ENCODE measurements around the gene FCGBP.
A peak's percentile ranks its signal among the peaks of the same experiment; 100 is the strongest.

The FCGBP gene

DNA sequence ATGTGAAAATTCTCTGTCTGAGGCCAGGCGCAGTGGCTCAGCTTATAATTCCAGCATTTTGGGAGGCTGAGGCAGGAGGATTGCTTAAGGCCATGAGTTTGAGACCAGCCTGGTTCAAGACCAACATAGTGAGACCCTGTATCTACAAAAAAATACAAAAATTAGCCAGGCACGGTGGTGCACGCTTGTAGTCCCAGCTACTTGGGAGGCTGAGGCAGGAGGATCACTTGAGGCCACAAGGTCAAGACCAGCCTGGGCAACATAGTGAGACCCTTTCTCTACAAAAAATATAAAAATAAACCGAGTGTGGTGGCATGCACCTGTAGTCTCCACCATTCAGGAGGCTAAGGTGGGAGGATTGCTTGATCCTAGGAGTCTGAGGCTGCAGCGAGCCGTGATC is 2.2 kb upstream of the FCGBP start:
- no peak overlapping the region for H3K27ac ChIP-seq (ENCODE audit: low read depth, low read length)
- H3K9me3 ChIP-seq (ENCODE audit: control insufficient read depth in 1 of 2, low read length in 2 of 2) = no peaks in the 10 kb centered on the region

GRCh38 chr19:39936020-39936419 is 1.6 kb upstream of the FCGBP start:
- H3K4me3 ChIP-seq (ENCODE audit: low read depth in 1 of 2, low read length in 2 of 2) = no peak overlapping the region
- H3K27me3 ChIP-seq (ENCODE audit: control insufficient read depth in 1 of 2, insufficient read depth in 2 of 2, low read length in 2 of 2) = no peaks in the 10 kb centered on the region
- H3K9me3 ChIP-seq (ENCODE audit: control insufficient read depth in 1 of 2, low read length in 2 of 2) = no peaks in the 10 kb centered on the region
- no peaks in the 10 kb centered on the region for H3K36me3 ChIP-seq (ENCODE audit: control insufficient read depth in 1 of 2, insufficient read depth in 2 of 2, low read length in 2 of 2)
- H3K27ac ChIP-seq (ENCODE audit: low read depth, low read length) = no peak overlapping the region
- H3K9ac ChIP-seq (ENCODE audit: low read depth in 1 of 2, low read length in 2 of 2) = no peak overlapping the region
- peaks cover 14 to 16% of the 10 kb centered on the region in 2 donors for H3K4me1 ChIP-seq (ENCODE audit: control insufficient read depth in 1 of 2, insufficient read depth in 2 of 2, low read length in 2 of 2)

More for the DNA sequence above, 2.2 kb upstream of the FCGBP start:
- Histone ChIP-seq H3K36me3 (ENCODE audit: control insufficient read depth in 1 of 2, insufficient read depth in 2 of 2, low read length in 2 of 2) (no peaks in the 10 kb centered on the region), H3K4me3 (ENCODE audit: low read depth in 1 of 2, low read length in 2 of 2) (no peak overlapping the region), H3K9ac (ENCODE audit: low read depth in 1 of 2, low read length in 2 of 2) (no peak overlapping the region), H3K27me3 (ENCODE audit: control insufficient read depth in 1 of 2, insufficient read depth in 2 of 2, low read length in 2 of 2) (no peaks in the 10 kb centered on the region), H3K4me1 (ENCODE audit: control insufficient read depth in 1 of 2, insufficient read depth in 2 of 2, low read length in 2 of 2) (peaks cover 20 to 22% of the 10 kb centered on the region in 2 donors)

DNA sequence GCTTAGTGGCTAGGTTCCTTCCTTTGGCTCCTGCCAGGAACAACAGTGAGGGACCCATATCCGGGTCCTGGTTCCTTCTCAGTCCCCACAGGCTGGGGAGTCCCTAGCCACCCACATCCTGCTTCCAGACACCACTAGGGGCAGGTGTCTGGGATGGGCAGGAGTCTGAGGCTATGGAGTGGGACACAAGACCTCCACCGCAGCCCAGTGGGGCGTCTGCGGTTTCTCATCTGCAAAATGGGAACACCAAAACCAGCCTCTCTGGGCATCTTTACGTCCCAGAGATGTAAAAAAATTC is 879 bp upstream of the FCGBP start:
- H3K9me3 ChIP-seq (ENCODE audit: control insufficient read depth in 1 of 2, low read length in 2 of 2) = no peaks in the 10 kb centered on the region
- no peak overlapping the region for H3K9ac ChIP-seq (ENCODE audit: low read depth in 1 of 2, low read length in 2 of 2)
- H3K36me3 ChIP-seq (ENCODE audit: control insufficient read depth in 1 of 2, insufficient read depth in 2 of 2, low read length in 2 of 2) = no peaks in the 10 kb centered on the region
- H3K4me3 ChIP-seq (ENCODE audit: low read depth in 1 of 2, low read length in 2 of 2) = no peak overlapping the region
- H3K27me3 ChIP-seq (ENCODE audit: control insufficient read depth in 1 of 2, insufficient read depth in 2 of 2, low read length in 2 of 2) = no peaks in the 10 kb centered on the region
- H3K27ac ChIP-seq (ENCODE audit: low read depth, low read length) = no peak overlapping the region
- peaks cover 10 to 12% of the 10 kb centered on the region in 2 donors for H3K4me1 ChIP-seq (ENCODE audit: control insufficient read depth in 1 of 2, insufficient read depth in 2 of 2, low read length in 2 of 2)

DNA sequence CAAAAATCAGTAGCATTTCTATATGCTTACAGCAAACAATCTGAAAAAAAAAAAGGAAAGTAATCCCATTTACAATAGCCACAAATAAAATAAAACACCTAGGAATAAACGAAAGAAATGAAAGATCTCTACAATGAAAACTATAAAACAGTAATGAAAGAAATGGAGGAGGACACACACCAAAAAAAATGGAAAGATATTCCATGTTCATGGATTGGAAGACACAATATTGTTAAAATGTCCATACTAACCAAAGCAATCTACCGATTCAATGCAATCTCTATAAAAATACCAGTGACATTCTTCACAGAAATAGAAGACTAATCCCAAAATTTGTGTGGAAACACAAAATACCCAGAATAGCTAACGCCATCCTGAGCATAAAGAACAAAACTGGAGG is 4.7 kb downstream of the FCGBP start:
- H3K27me3 ChIP-seq (ENCODE audit: control insufficient read depth in 1 of 2, insufficient read depth in 2 of 2, low read length in 2 of 2) = no peaks in the 10 kb centered on the region
- no peak overlapping the region for H3K9ac ChIP-seq (ENCODE audit: low read depth in 1 of 2, low read length in 2 of 2)
- H3K9me3 ChIP-seq (ENCODE audit: control insufficient read depth in 1 of 2, low read length in 2 of 2) = no peaks in the 10 kb centered on the region
- no peak overlapping the region for H3K4me3 ChIP-seq (ENCODE audit: low read depth in 1 of 2, low read length in 2 of 2)
- H3K4me1 ChIP-seq (ENCODE audit: control insufficient read depth in 1 of 2, insufficient read depth in 2 of 2, low read length in 2 of 2) = peaks cover 2 to 3% of the 10 kb centered on the region in 2 donors
- no peak overlapping the region for H3K27ac ChIP-seq (ENCODE audit: low read depth, low read length)
- no peaks in the 10 kb centered on the region for H3K36me3 ChIP-seq (ENCODE audit: control insufficient read depth in 1 of 2, insufficient read depth in 2 of 2, low read length in 2 of 2)

- Histone ChIP-seq H3K4me3 (ENCODE audit: low read depth in 1 of 2, low read length in 2 of 2) (no peak overlapping the region), H3K9me3 (ENCODE audit: control insufficient read depth in 1 of 2, low read length in 2 of 2) (no peaks in the 10 kb centered on the region), H3K9ac (ENCODE audit: low read depth in 1 of 2, low read length in 2 of 2) (no peak overlapping the region), H3K4me1 (ENCODE audit: control insufficient read depth in 1 of 2, insufficient read depth in 2 of 2, low read length in 2 of 2) (no peaks in the 10 kb centered on the region), H3K36me3 (ENCODE audit: control insufficient read depth in 1 of 2, insufficient read depth in 2 of 2, low read length in 2 of 2) (no peaks in the 10 kb centered on the region), H3K27ac (ENCODE audit: low read depth, low read length) (no peak overlapping the region), H3K27me3 (ENCODE audit: control insufficient read depth in 1 of 2, insufficient read depth in 2 of 2, low read length in 2 of 2) (no peaks in the 10 kb centered on the region)
Observed at GRCh38 chr19:39928357-39928725, 6.1 kb downstream of the FCGBP start.

DNA sequence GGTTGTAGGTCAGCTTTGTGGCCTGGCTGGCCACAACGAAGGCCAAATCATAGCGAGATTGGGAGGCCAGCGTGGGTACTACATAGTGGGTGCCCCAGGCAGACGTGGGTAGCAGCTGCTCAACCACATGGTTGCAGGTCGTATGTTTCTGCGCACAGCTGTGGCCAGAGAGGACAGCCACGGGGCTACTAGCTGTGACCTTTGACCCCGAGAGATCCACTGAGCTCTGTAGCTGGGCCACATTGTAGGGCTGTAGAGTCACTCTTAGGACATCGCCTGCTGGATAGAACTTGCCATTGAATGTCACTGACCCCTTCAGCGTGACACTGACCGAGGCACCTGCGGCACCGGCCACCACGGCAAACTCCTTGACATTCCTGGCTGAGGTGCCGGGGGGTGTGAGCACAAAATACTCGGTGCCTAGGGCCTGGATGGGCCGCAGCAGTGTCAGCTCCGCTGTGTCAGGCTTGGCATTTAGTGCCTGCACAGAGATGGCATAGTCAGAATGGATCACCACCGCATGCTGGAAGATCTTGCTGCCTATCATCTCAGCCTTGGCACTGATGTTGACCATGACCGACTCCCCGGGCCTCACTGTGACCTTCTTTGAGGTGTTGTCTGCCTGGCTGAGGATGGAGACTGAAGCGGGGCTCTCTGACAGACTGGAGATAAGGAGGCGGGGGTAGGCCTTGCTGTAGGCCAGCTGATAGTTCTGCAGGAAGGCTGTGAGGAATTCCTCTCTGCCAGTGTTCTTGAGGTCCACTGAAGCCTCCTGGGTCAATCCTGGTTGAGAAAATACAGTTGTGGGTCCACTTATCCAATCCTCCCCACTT is 6.7 kb downstream of the FCGBP start:
- H3K9me3 ChIP-seq (ENCODE audit: control insufficient read depth in 1 of 2, low read length in 2 of 2) = no peaks in the 10 kb centered on the region
- no peak overlapping the region for H3K27ac ChIP-seq (ENCODE audit: low read depth, low read length)
- no peaks in the 10 kb centered on the region for H3K36me3 ChIP-seq (ENCODE audit: control insufficient read depth in 1 of 2, insufficient read depth in 2 of 2, low read length in 2 of 2)
- no peaks in the 10 kb centered on the region for H3K4me1 ChIP-seq (ENCODE audit: control insufficient read depth in 1 of 2, insufficient read depth in 2 of 2, low read length in 2 of 2)
- H3K27me3 ChIP-seq (ENCODE audit: control insufficient read depth in 1 of 2, insufficient read depth in 2 of 2, low read length in 2 of 2) = no peaks in the 10 kb centered on the region
- H3K4me3 ChIP-seq (ENCODE audit: low read depth in 1 of 2, low read length in 2 of 2) = peak overlapping the region; percentile 15 to 16
- H3K9ac ChIP-seq (ENCODE audit: low read depth in 1 of 2, low read length in 2 of 2) = no peak overlapping the region

GRCh38 chr19:39927076-39927475 is 7.4 kb downstream of the FCGBP start:
- Histone ChIP-seq H3K9me3 (ENCODE audit: control insufficient read depth in 1 of 2, low read length in 2 of 2) (no peaks in the 10 kb centered on the region), H3K36me3 (ENCODE audit: control insufficient read depth in 1 of 2, insufficient read depth in 2 of 2, low read length in 2 of 2) (no peaks in the 10 kb centered on the region), H3K4me3 (ENCODE audit: low read depth in 1 of 2, low read length in 2 of 2) (no peak overlapping the region), H3K4me1 (ENCODE audit: control insufficient read depth in 1 of 2, insufficient read depth in 2 of 2, low read length in 2 of 2) (no peaks in the 10 kb centered on the region), H3K9ac (ENCODE audit: low read depth in 1 of 2, low read length in 2 of 2) (no peak overlapping the region), H3K27me3 (ENCODE audit: control insufficient read depth in 1 of 2, insufficient read depth in 2 of 2, low read length in 2 of 2) (no peaks in the 10 kb centered on the region), H3K27ac (ENCODE audit: low read depth, low read length) (no peak overlapping the region)

- no peak overlapping the region for H3K9ac ChIP-seq (ENCODE audit: low read depth in 1 of 2, low read length in 2 of 2)
- no peaks in the 10 kb centered on the region for H3K9me3 ChIP-seq (ENCODE audit: control insufficient read depth in 1 of 2, low read length in 2 of 2)
- H3K4me1 ChIP-seq (ENCODE audit: control insufficient read depth in 1 of 2, insufficient read depth in 2 of 2, low read length in 2 of 2) = no peaks in the 10 kb centered on the region
- H3K4me3 ChIP-seq (ENCODE audit: low read depth in 1 of 2, low read length in 2 of 2) = no peak overlapping the region
- no peaks in the 10 kb centered on the region for H3K36me3 ChIP-seq (ENCODE audit: control insufficient read depth in 1 of 2, insufficient read depth in 2 of 2, low read length in 2 of 2)
- H3K27ac ChIP-seq (ENCODE audit: low read depth, low read length) = no peak overlapping the region
- no peaks in the 10 kb centered on the region for H3K27me3 ChIP-seq (ENCODE audit: control insufficient read depth in 1 of 2, insufficient read depth in 2 of 2, low read length in 2 of 2)
Observed at GRCh38 chr19:39926170-39926760, 8.2 kb downstream of the FCGBP start.

DNA sequence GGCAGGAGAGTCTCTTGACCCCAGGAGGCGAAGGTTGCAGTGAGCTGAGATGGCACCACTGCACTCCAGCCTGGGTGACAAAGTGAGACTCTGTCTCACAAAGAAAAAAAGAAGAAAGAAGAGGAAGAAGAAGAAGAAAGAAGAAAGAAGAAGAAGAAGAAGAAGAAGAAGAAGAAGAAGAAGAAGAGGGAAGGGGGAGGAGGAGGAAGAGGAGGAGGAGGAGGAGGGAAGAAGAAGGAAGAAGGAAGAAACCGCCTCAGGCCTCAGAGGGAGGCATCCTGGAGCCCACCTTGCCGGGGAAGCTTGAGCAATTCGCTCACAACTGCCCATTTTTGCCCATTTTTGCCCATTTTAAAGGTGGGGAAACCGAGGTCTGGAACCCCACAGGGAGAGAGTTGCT is 9.5 kb downstream of the FCGBP start:
- Histone ChIP-seq H3K27ac (ENCODE audit: low read depth, low read length) (no peak overlapping the region), H3K4me3 (ENCODE audit: low read depth in 1 of 2, low read length in 2 of 2) (no peak overlapping the region), H3K36me3 (ENCODE audit: control insufficient read depth in 1 of 2, insufficient read depth in 2 of 2, low read length in 2 of 2) (no peaks in the 10 kb centered on the region), H3K9me3 (ENCODE audit: control insufficient read depth in 1 of 2, low read length in 2 of 2) (no peaks in the 10 kb centered on the region), H3K27me3 (ENCODE audit: control insufficient read depth in 1 of 2, insufficient read depth in 2 of 2, low read length in 2 of 2) (no peaks in the 10 kb centered on the region), H3K9ac (ENCODE audit: low read depth in 1 of 2, low read length in 2 of 2) (no peak overlapping the region), H3K4me1 (ENCODE audit: control insufficient read depth in 1 of 2, insufficient read depth in 2 of 2, low read length in 2 of 2) (no peaks in the 10 kb centered on the region)

DNA sequence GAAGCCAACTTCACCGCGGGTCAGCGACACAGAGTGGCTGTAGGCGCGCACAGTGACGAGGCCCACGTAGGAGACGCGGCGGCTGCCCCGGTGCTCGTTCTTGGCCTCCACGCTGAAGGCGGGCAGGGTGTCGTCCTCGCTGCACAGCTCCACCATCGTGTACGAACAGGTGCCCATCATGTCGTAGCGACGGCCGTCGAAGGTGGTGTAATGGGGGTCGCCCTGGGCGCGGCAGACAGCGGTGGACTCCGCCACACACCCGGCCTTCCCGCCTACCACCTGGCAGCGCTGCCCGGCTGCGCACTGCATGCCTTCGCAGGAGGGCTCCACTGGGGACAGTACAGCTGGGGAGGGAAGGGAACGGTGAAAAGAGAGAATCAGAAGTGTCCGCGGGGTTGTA is 10.0 kb downstream of the FCGBP start:
- no peaks in the 10 kb centered on the region for H3K36me3 ChIP-seq (ENCODE audit: control insufficient read depth in 1 of 2, insufficient read depth in 2 of 2, low read length in 2 of 2)
- no peak overlapping the region for H3K27ac ChIP-seq (ENCODE audit: low read depth, low read length)
- no peak overlapping the region for H3K4me3 ChIP-seq (ENCODE audit: low read depth in 1 of 2, low read length in 2 of 2)
- H3K9me3 ChIP-seq (ENCODE audit: control insufficient read depth in 1 of 2, low read length in 2 of 2) = no peaks in the 10 kb centered on the region
- no peaks in the 10 kb centered on the region for H3K4me1 ChIP-seq (ENCODE audit: control insufficient read depth in 1 of 2, insufficient read depth in 2 of 2, low read length in 2 of 2)
- no peaks in the 10 kb centered on the region for H3K27me3 ChIP-seq (ENCODE audit: control insufficient read depth in 1 of 2, insufficient read depth in 2 of 2, low read length in 2 of 2)
- H3K9ac ChIP-seq (ENCODE audit: low read depth in 1 of 2, low read length in 2 of 2) = no peak overlapping the region

Data from duodenal mucosa (tissue), 2 donors.